Upper lobe of right lung (tissue), 1 donor: ENCODE data around the gene TMEM181. TPM values are rescaled to one million over a fixed set of nuclear protein-coding genes. Genes with fewer than 3 reads are reported as not detected.

Source experiments
- ATAC-seq: fragments of 200-7000 bp; cut with Tn5 transposase; one replicate; pipeline ENCODE4 v1.9.1; 2020; ENCODE audit warnings: mild to moderate bottlenecking, moderate library complexity
- DNase-seq: peaks from one replicate; pipeline ENCODE4 v3.0.0-alpha.2; 2020
- H3K27ac ChIP-seq: fragments of 200-600 bp; one replicate; pipeline ENCODE4 v1.8.0; 2022
- H3K27me3 ChIP-seq: fragments of 200-600 bp; one replicate; pipeline ENCODE4 v1.8.0; 2022; ENCODE audit warnings: mild to moderate bottlenecking
- H3K36me3 ChIP-seq: fragments of 200-600 bp; one replicate; pipeline ENCODE4 v1.8.0; 2022
- H3K4me1 ChIP-seq: fragments of 200-600 bp; one replicate; pipeline ENCODE4 v1.8.0; 2022
- H3K4me3 ChIP-seq: fragments of 200-600 bp; one replicate; pipeline ENCODE4 v1.8.0; 2022; ENCODE audit warnings: mild to moderate bottlenecking
- H3K9me3 ChIP-seq: fragments of 200-600 bp; one replicate; pipeline ENCODE4 v1.8.0; 2022
- intact Hi-C: fragments of 100-400 bp; cut with DNase I; formaldehyde crosslinking; loops from one replicate; pipeline ENCODE4 v1.11.0; 2022
- total RNA-seq: library from RNA; stranded (reverse); fragmentation: NEBNext Ultra II Directional; extraction: Animal tissue kit (Norgen Biotek cat#: 25700); gene quantifications from one replicate; pipeline ENCODE4 v1.2.1, GENCODE V29; 2021
- TF ChIP-seq, protein P1 (sequence below): fragments of 200-600 bp; IDR thresholded peaks from one replicate; pipeline ENCODE4 v1.8.0; 2022; ENCODE audit warnings: antibody characterized with exemption
- donor health status: DM: no; HTN: yes; CAD: no; lungs with severe emphysema.

TMEM181 gene
- total RNA-seq, 1 donor from 2014 or later = 31.5 TPM

GRCh38 chr6:158531566-158531965 lies 28.3 kb upstream of the TMEM181 start:
- Histone ChIP-seq H3K27ac (no peak overlapping the region), H3K9me3 (no peaks in the 10 kb centered on the region), H3K4me3 (no peak overlapping the region), H3K27me3 (peaks cover 5% of the 10 kb centered on the region), H3K4me1 (no peaks in the 10 kb centered on the region), H3K36me3 (no peaks in the 10 kb centered on the region)
- ATAC-seq (no peak), DNase-seq (no peak)
- intact Hi-C loops = no loop called here
- TF ChIP-seq, protein P1, sequence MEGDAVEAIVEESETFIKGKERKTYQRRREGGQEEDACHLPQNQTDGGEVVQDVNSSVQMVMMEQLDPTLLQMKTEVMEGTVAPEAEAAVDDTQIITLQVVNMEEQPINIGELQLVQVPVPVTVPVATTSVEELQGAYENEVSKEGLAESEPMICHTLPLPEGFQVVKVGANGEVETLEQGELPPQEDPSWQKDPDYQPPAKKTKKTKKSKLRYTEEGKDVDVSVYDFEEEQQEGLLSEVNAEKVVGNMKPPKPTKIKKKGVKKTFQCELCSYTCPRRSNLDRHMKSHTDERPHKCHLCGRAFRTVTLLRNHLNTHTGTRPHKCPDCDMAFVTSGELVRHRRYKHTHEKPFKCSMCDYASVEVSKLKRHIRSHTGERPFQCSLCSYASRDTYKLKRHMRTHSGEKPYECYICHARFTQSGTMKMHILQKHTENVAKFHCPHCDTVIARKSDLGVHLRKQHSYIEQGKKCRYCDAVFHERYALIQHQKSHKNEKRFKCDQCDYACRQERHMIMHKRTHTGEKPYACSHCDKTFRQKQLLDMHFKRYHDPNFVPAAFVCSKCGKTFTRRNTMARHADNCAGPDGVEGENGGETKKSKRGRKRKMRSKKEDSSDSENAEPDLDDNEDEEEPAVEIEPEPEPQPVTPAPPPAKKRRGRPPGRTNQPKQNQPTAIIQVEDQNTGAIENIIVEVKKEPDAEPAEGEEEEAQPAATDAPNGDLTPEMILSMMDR = no peak

GRCh38 chr6:158531970-158532369 lies 27.9 kb upstream of the TMEM181 start:
- Histone ChIP-seq H3K36me3 (no peaks in the 10 kb centered on the region), H3K4me3 (no peak overlapping the region), H3K27me3 (peaks cover 6% of the 10 kb centered on the region), H3K4me1 (no peaks in the 10 kb centered on the region), H3K9me3 (no peaks in the 10 kb centered on the region), H3K27ac (no peak overlapping the region)
- DNase-seq = no peak
- intact Hi-C loops = no loop called here
- ATAC-seq = no peak
- TF ChIP-seq, protein P1 = no peak

DNA sequence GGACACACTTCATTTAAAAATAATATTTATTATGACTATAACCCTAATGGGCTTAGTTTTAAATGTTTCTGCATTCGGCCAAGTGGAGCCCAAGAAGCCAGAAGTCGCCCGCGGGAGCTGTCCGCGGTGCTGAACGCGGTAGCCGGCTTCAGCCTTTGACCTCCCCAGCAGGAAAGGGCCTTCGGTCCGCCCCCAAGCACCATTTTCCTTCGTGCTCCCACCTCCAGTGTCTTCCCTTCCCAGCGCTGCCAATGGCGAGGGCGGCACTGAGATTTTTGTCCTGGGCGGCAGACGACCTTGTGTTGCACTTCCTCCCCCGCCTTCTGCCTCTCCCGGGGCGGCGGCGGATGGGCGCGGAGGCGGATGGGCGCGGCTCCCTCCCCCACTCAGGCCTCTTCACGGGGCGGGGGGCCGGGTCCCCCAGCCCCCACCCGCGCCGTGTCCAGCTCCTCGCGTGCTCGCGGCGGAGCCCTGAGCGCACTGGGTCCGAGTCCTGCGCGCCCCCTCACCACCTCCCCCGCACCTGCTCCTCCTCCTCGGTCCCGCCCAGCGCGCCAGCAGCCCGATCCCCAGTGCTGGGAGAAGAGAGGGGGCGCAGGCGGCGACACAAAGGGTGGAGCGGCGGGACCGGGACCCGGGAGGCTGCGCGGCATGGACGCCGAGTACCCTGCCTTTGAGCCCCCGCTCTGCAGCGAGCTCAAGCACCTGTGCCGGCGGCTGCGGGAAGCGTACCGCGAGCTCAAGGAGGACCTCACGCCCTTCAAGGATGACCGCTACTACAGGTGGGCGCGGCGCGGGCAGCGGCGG lies 23.6 kb upstream of the TMEM181 start:
- Histone ChIP-seq H3K27ac (peak overlapping the region; percentile 36), H3K36me3 (no peaks in the 10 kb centered on the region)

DNA sequence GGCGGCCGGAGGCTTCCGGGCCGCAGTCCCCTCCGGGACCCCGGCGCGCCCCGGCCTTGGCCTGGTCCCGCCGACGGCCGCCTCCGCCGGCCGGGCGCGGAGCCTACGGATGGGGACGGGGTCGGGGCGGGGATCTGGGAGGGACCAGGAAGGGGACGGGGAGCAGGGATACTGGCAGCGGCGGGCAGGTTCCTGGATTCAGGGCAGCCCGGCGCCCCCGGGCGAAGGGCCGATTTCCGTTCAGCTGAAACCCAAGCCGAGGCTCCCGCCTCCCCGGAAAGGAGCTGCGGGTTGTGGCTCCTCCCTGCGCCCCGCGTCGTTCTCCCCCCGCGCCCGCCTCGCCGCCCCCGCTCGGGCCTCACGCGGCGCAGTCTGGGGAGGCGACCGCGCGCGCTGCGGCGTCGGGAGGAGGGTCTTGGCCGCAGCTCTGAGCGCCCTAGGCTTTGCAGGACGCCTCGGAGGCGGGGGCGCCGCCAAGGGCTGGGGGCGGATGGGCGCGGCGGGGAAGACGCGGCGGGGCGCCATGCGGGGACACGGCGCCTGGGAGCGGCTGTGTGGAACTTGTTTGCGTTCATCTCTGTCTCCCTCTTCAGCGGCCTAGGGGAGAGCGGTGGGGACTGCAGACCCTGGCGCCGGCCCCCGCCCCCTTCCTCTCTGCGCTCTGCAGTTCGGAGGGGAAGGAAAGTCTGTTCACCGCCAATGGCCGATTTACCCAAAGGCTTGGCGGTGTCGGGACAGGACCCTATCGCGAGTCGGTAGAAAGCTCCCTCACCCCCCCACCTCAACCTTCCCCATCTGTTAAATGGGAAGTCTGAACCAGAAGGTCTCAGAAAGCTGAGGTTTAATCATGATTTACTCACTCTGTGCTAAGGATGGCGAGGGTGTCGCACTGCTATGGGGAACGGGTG lies 22.7 kb upstream of the TMEM181 start:
- TF ChIP-seq, protein P1 = no peak
- Histone ChIP-seq H3K27me3 (peaks cover 14% of the 10 kb centered on the region), H3K4me3 (peak overlapping the region; percentile 58), H3K9me3 (no peaks in the 10 kb centered on the region), H3K36me3 (no peaks in the 10 kb centered on the region), H3K4me1 (no peaks in the 10 kb centered on the region), H3K27ac (peak overlapping the region; percentile 36)
- DNase-seq (peak; percentile 72), ATAC-seq (peak; percentile 62)
- intact Hi-C loops = no loop called here

More for the DNA sequence above, 23.6 kb upstream of the TMEM181 start:
- no peaks in the 10 kb centered on the region for H3K9me3 ChIP-seq
- H3K4me1 ChIP-seq = no peaks in the 10 kb centered on the region
- DNase-seq (peak; percentile 88), ATAC-seq (peak; percentile 89)
- peaks cover 14% of the 10 kb centered on the region for H3K27me3 ChIP-seq
- TF ChIP-seq, protein P1 = no peak
- H3K4me3 ChIP-seq = peak overlapping the region; percentile 58
- intact Hi-C loops = no loop called here

DNA sequence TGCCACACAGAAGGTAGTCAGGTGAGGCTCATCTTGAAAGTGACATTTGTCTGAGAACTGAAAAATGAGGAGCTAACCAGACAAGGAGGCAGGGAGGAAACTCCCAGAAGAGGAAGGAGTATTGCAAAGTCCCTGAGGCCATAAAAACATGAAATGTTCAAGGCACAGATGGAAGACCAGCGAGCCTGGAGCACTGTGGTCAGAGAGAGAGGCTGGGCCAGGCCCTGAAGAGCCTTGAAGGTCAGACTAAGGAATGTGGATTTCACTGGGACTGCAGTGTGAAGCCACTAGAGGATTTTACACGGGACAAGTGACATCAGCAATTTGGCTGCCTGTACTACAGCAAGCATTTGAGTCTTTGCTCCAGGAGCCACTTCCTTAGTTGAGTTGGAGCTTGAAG lies 21.1 kb upstream of the TMEM181 start:
- TF ChIP-seq, protein P1 = no peak
- Histone ChIP-seq H3K36me3 (no peaks in the 10 kb centered on the region), H3K4me1 (no peaks in the 10 kb centered on the region), H3K9me3 (no peaks in the 10 kb centered on the region), H3K4me3 (no peak overlapping the region), H3K27ac (no peak overlapping the region), H3K27me3 (peaks cover 14% of the 10 kb centered on the region)
- no peak for ATAC-seq
- intact Hi-C loops = no loop called here
- peak; percentile 6 for DNase-seq
